Neural progenitor cell (in vitro differentiated cells): Measurements from ENCODE around the gene SPEM1. TPM values are rescaled to one million over a fixed set of nuclear protein-coding genes. Genes with fewer than 3 reads are reported as not detected.
A peak's percentile ranks its signal among the peaks of the same experiment; 100 is the strongest.

Experiments
- DNase-seq: peaks from one replicate; pipeline ENCODE4 v3.0.0-alpha.2; 2016; ENCODE audit warnings: low spot score
- H2AFZ ChIP-seq: fragments of 200-600 bp; sonication (generic); replicated peaks from 2 replicates; pipeline ENCODE4 v1.6.1; 2016; ENCODE audit warnings: antibody characterized with exemption
- H3F3A ChIP-seq: fragments of 200-600 bp; sonication (generic); 2 replicates; pipeline ENCODE4 v1.6.1; 2016; ENCODE audit warnings: antibody characterized with exemption, low read depth
- H3K27ac ChIP-seq: fragments of 200-600 bp; sonication (generic); 2 replicates; pipeline ENCODE4 v1.5.1; 2016; ENCODE audit warnings: mild to moderate bottlenecking
- H3K27me3 ChIP-seq: fragments of 200-600 bp; sonication (generic); 2 replicates; pipeline ENCODE4 v1.6.1; 2016; ENCODE audit warnings: mild to moderate bottlenecking, moderate library complexity
- H3K36me3 ChIP-seq: fragments of 200-600 bp; sonication (generic); 2 replicates; pipeline ENCODE4 v1.5.1; 2016
- H3K4me1 ChIP-seq: fragments of 200-600 bp; sonication (generic); 2 replicates; pipeline ENCODE4 v1.6.1; 2016; ENCODE audit warnings: mixed run types
- H3K4me2 ChIP-seq: fragments of 200-600 bp; sonication (generic); 2 replicates; pipeline ENCODE4 v1.6.1; 2016
- H3K4me3 ChIP-seq: fragments of 200-600 bp; sonication (generic); 2 replicates; pipeline ENCODE4 v1.5.1; 2016
- H3K79me2 ChIP-seq: fragments of 200-600 bp; sonication (generic); 2 replicates; pipeline ENCODE4 v1.6.1; 2016; ENCODE audit warnings: low read depth
- H3K9ac ChIP-seq: fragments of 200-600 bp; sonication (generic); 2 replicates; pipeline ENCODE4 v1.6.1; 2016
- H3K9me3 ChIP-seq: fragments of 200-600 bp; sonication (generic); 2 replicates; pipeline ENCODE4 v1.5.1; 2016; ENCODE audit warnings: low read depth
- H4K20me1 ChIP-seq: fragments of 200-600 bp; sonication (generic); 2 replicates; pipeline ENCODE4 v1.6.1; 2016; ENCODE audit warnings: low read depth
- H3K27ac Mint-ChIP-seq: 3 replicates; pipeline ENCODE4 v1.8.0; 2021; ENCODE audit warnings: mixed read lengths
- H3K27me3 Mint-ChIP-seq: 2 replicates; pipeline ENCODE4 v1.8.0; 2022; ENCODE audit warnings: low read depth, mild to moderate bottlenecking, inconsistent platforms, moderate library complexity, mixed read lengths; ENCODE audit not compliant: insufficient read depth
- H3K36me3 Mint-ChIP-seq: 3 replicates; pipeline ENCODE4 v1.8.0; 2021; ENCODE audit warnings: mixed read lengths
- H3K4me1 Mint-ChIP-seq: 3 replicates; pipeline ENCODE4 v1.8.0; 2021; ENCODE audit warnings: mixed read lengths
- H3K4me3 Mint-ChIP-seq: 3 replicates; pipeline ENCODE4 v1.8.0; 2021; ENCODE audit warnings: mild to moderate bottlenecking, moderate library complexity, mixed read lengths
- H3K9me3 Mint-ChIP-seq: 3 replicates; pipeline ENCODE4 v1.8.0; 2020; ENCODE audit warnings: mixed read lengths
- EZH2 ChIP-seq: fragments of 200-600 bp; sonication (generic); IDR thresholded peaks from 2 replicates; pipeline ENCODE4 v1.6.1; 2017; ENCODE audit warnings: antibody characterized with exemption, mild to moderate bottlenecking, moderate library complexity
- EZH2phosphoT487 ChIP-seq: fragments of 200-600 bp; sonication (generic); IDR thresholded peaks from 2 replicates; pipeline ENCODE4 v1.6.1; 2017; ENCODE audit warnings: antibody characterized with exemption
- total RNA-seq: library from RNA; depleted of rRNA; stranded (reverse); fragments of >200 nt; gene quantifications from 2 replicates; pipeline ENCODE4 v1.2.3, GENCODE V29; 2015; ENCODE audit warnings: low replicate concordance
- TF ChIP-seq, protein P1 (sequence below): fragments of 200-600 bp; sonication (generic); IDR thresholded peaks from 2 replicates; pipeline ENCODE4 v1.5.1; 2017; ENCODE audit warnings: antibody characterized with exemption, mild to moderate bottlenecking

SPEM1 gene
- total RNA-seq, 1 donor from 2014 or later: not detected

GRCh38 chr17:7388856-7389255, 31.3 kb upstream of the SPEM1 start:
- Mint-ChIP-seq H3K9me3 (no peaks in the 10 kb centered on the region), H3K4me1 (peaks cover 6% of the 10 kb centered on the region), H3K27ac (no peak overlapping the region), H3K36me3 (peaks cover 7% of the 10 kb centered on the region), H3K4me3 (no peak overlapping the region), H3K27me3 (peaks cover 7% of the 10 kb centered on the region)
- Histone ChIP-seq H3K9ac (no peak overlapping the region), H2AFZ (no peak overlapping the region), H4K20me1 (peaks cover 10% of the 10 kb centered on the region), H3K79me2 (no peaks in the 10 kb centered on the region), H3K9me3 (no peaks in the 10 kb centered on the region), H3K36me3 (no peaks in the 10 kb centered on the region), H3K27ac (no peak overlapping the region), H3K4me3 (no peak overlapping the region), H3K4me2 (no peak overlapping the region), H3K27me3 (peaks cover 12% of the 10 kb centered on the region), H3F3A (peaks cover 7% of the 10 kb centered on the region), H3K4me1 (peaks cover 10% of the 10 kb centered on the region)
- no peak for DNase-seq
- TF ChIP-seq, protein P1, sequence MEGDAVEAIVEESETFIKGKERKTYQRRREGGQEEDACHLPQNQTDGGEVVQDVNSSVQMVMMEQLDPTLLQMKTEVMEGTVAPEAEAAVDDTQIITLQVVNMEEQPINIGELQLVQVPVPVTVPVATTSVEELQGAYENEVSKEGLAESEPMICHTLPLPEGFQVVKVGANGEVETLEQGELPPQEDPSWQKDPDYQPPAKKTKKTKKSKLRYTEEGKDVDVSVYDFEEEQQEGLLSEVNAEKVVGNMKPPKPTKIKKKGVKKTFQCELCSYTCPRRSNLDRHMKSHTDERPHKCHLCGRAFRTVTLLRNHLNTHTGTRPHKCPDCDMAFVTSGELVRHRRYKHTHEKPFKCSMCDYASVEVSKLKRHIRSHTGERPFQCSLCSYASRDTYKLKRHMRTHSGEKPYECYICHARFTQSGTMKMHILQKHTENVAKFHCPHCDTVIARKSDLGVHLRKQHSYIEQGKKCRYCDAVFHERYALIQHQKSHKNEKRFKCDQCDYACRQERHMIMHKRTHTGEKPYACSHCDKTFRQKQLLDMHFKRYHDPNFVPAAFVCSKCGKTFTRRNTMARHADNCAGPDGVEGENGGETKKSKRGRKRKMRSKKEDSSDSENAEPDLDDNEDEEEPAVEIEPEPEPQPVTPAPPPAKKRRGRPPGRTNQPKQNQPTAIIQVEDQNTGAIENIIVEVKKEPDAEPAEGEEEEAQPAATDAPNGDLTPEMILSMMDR: no peak
- no peak for TF ChIP-seq EZH2
- no peak for TF ChIP-seq EZH2phosphoT487

- no peak overlapping the region for H3K27ac Mint-ChIP-seq
- no peak overlapping the region for H3K4me3 Mint-ChIP-seq
- Histone ChIP-seq H3K27ac (no peak overlapping the region), H3K4me3 (no peak overlapping the region), H3K4me1 (peaks cover 10% of the 10 kb centered on the region), H3F3A (peaks cover 8% of the 10 kb centered on the region), H3K27me3 (peaks cover 5% of the 10 kb centered on the region), H3K9me3 (no peaks in the 10 kb centered on the region), H3K4me2 (no peak overlapping the region), H3K79me2 (no peaks in the 10 kb centered on the region), H2AFZ (no peak overlapping the region), H3K36me3 (no peaks in the 10 kb centered on the region), H4K20me1 (peaks cover 10% of the 10 kb centered on the region), H3K9ac (no peak overlapping the region)
- no peaks in the 10 kb centered on the region for H3K9me3 Mint-ChIP-seq
- H3K36me3 Mint-ChIP-seq: peaks cover 7% of the 10 kb centered on the region
- H3K27me3 Mint-ChIP-seq: peaks cover 7% of the 10 kb centered on the region
- H3K4me1 Mint-ChIP-seq: peaks cover 6% of the 10 kb centered on the region
- TF ChIP-seq EZH2phosphoT487: no peak
- TF ChIP-seq, protein P1: no peak
- no peak for DNase-seq
Observed at GRCh38 chr17:7389924-7390910, 29.9 kb upstream of the SPEM1 start.

DNA sequence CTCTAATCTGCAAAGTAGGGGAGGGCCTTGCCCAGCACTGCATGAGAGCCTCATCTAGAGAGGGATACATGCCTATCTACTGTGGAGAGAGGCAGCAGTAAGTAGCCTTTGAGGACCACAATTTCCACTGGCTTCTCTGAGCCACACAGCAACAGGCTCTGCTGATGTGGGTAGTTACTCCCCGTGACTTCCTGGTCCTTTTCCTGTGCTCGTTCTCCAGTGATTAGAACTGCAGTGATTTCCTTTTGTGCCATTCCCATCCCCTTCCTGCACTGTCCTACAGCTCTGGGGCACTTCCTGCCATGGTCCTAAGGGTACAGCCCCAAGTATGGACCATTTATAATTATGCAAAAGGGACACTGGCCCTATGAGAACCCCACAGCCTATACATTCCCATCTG, 28.8 kb upstream of the SPEM1 start:
- Mint-ChIP-seq H3K36me3 (peaks cover 7% of the 10 kb centered on the region), H3K9me3 (no peaks in the 10 kb centered on the region), H3K4me1 (peaks cover 9% of the 10 kb centered on the region), H3K27ac (no peak overlapping the region), H3K4me3 (peak overlapping the region; percentile 78), H3K27me3 (peaks cover 3% of the 10 kb centered on the region)
- H2AFZ ChIP-seq: no peak overlapping the region
- no peak overlapping the region for H3K4me3 ChIP-seq
- H3K9ac ChIP-seq: no peak overlapping the region
- no peak overlapping the region for H3K27ac ChIP-seq
- DNase-seq: no peak
- no peaks in the 10 kb centered on the region for H3K9me3 ChIP-seq
- peaks cover 5% of the 10 kb centered on the region for H3K27me3 ChIP-seq
- peaks cover 10% of the 10 kb centered on the region for H3K4me1 ChIP-seq
- TF ChIP-seq, protein P1: no peak
- no peak for TF ChIP-seq EZH2
- TF ChIP-seq EZH2phosphoT487: no peak
- no peaks in the 10 kb centered on the region for H3K79me2 ChIP-seq
- H4K20me1 ChIP-seq: peaks cover 10% of the 10 kb centered on the region
- H3K4me2 ChIP-seq: no peak overlapping the region
- peaks cover 13% of the 10 kb centered on the region for H3F3A ChIP-seq
- no peaks in the 10 kb centered on the region for H3K36me3 ChIP-seq
